B cell (primary cell): ENCODE measurements around the gene NHSL2. TPM values are rescaled to one million over a fixed set of nuclear protein-coding genes. Genes with fewer than 3 reads are reported as not detected.
"Not testable (repeated sequence)": the region's sequence is repeated elsewhere in the genome, so short reads cannot be mapped to it uniquely, and the experiment has no call there.

Experiments
- ATAC-seq: fragments of 200-7000 bp; cut with Tn5 transposase; one replicate; pipeline ENCODE4 v1.10.0; 2021; ENCODE audit warnings: low read depth, mild to moderate bottlenecking, moderate number of reproducible peaks, moderate library complexity
- CTCF ChIA-PET: fragments of 350-600 bp; sonication (Branson Sonifier 250); formaldehyde crosslinking; loops from one replicate; lab custom pipeline; 2021; ENCODE audit warnings: antibody characterized with exemption, inconsistent platforms; lab: Charles Lee
- POLR2A ChIA-PET: fragments of 350-600 bp; sonication (Branson Sonifier 250); formaldehyde crosslinking; loops from one replicate; lab custom pipeline; 2021; ENCODE audit warnings: antibody characterized with exemption; lab: Charles Lee
- DNase-seq: peaks from one replicate; pipeline ENCODE4 v3.0.0; 2013
- H2AFZ ChIP-seq: 2 replicates; pipeline ENCODE4 v1.6.1; 2012; ENCODE audit warnings: mild to moderate bottlenecking, low read depth, low read length; ENCODE audit not compliant: insufficient read depth, poor library complexity, severe bottlenecking
- H3K27ac ChIP-seq, 2 donors: 1 replicate in 1 of 2; 2 replicates in 1 of 2; pipeline ENCODE4 v1.5.1; 2012 to 2013; ENCODE audit warnings: low read length in 2 of 2, mild to moderate bottlenecking in 2 of 2, moderate library complexity in 1 of 2
- H3K27me3 ChIP-seq, 4 experiments: fragments of 200-600 bp in 1 of 4; sonication (generic) in 1 of 4; replicated peaks in 1 of 4; 1 replicate in 2 of 4; 2 replicates in 2 of 4; pipeline versions ENCODE4 v1.6.1 to v1.7.0; 2013 to 2016; ENCODE audit warnings: low read length in 3 of 4, mild to moderate bottlenecking in 2 of 4, mixed read lengths in 1 of 4, moderate library complexity in 1 of 4; ENCODE audit not compliant: insufficient read depth in 4 of 4, control insufficient read depth in 3 of 4; ENCODE audit errors: control extremely low read depth in 1 of 4
- H3K36me3 ChIP-seq, 2 experiments: replicated peaks in 1 of 2; 1 replicate in 1 of 2; 2 replicates in 1 of 2; pipeline versions ENCODE4 v1.6.1 to v1.7.1; 2013; ENCODE audit warnings: low read length in 1 of 2; ENCODE audit not compliant: insufficient read depth in 2 of 2, control insufficient read depth in 1 of 2; ENCODE audit errors: control extremely low read depth in 1 of 2, extremely low read depth in 1 of 2
- H3K4me1 ChIP-seq, 2 donors: fragments of 200-600 bp in 1 of 2; sonication (generic) in 1 of 2; 1 replicate in 1 of 2; 2 replicates in 1 of 2; pipeline versions ENCODE4 v1.5.1 to v1.6.1; 2013 to 2017; ENCODE audit warnings: low read length in 2 of 2; ENCODE audit not compliant: control insufficient read depth in 2 of 2, insufficient read depth in 2 of 2
- H3K4me2 ChIP-seq: replicated peaks from 2 replicates; pipeline ENCODE3; 2012; ENCODE audit warnings: mild to moderate bottlenecking, low read depth, low read length; ENCODE audit not compliant: poor library complexity, severe bottlenecking
- H3K4me3 ChIP-seq, 5 experiments: fragments of 200-600 bp in 1 of 5; sonication (generic) in 1 of 5; 1 replicate in 3 of 5; 2 replicates in 2 of 5; pipeline versions ENCODE4 v1.5.1 to v1.7.0; 2011 to 2016; ENCODE audit warnings: low read length in 4 of 5, mild to moderate bottlenecking in 4 of 5, low read depth in 2 of 5, control low read depth in 1 of 5, moderate library complexity in 1 of 5; ENCODE audit not compliant: insufficient read depth in 1 of 5; ENCODE audit errors: control extremely low read depth in 1 of 5, extremely low read depth in 1 of 5
- H3K79me2 ChIP-seq: fragments of 200-600 bp; sonication (generic); one replicate; pipeline ENCODE4 v1.6.0; 2016; ENCODE audit warnings: low read length; ENCODE audit not compliant: control insufficient read depth, insufficient read depth
- H3K9ac ChIP-seq: fragments of 200-600 bp; sonication (generic); 2 replicates; pipeline ENCODE4 v1.6.1; 2017; ENCODE audit warnings: mild to moderate bottlenecking, low read length, moderate library complexity
- H3K9me3 ChIP-seq, 3 donors: one replicate each; pipeline versions ENCODE4 v1.6.1 to v1.7.1; 2013; ENCODE audit warnings: low read length in 2 of 3; ENCODE audit not compliant: control insufficient read depth in 2 of 3, insufficient read depth in 1 of 3; ENCODE audit errors: control extremely low read depth in 1 of 3
- H4K20me1 ChIP-seq: 2 replicates; pipeline ENCODE4 v1.6.0; 2012; ENCODE audit warnings: mild to moderate bottlenecking, low read length; ENCODE audit not compliant: insufficient read depth, control insufficient read depth, poor library complexity, severe bottlenecking
- H3K27ac Mint-ChIP-seq: one replicate; pipeline ENCODE4 v1.8.0; 2021; ENCODE audit warnings: mixed read lengths
- H3K27me3 Mint-ChIP-seq: one replicate; pipeline ENCODE4 v1.8.0; 2021; ENCODE audit warnings: mixed read lengths
- H3K4me1 Mint-ChIP-seq: one replicate; pipeline ENCODE4 v1.8.0; 2021; ENCODE audit warnings: mixed read lengths
- H3K4me3 Mint-ChIP-seq: one replicate; pipeline ENCODE4 v1.8.0; 2021; ENCODE audit warnings: mixed read lengths
- H3K9me3 Mint-ChIP-seq: one replicate; pipeline ENCODE4 v1.8.0; 2022; ENCODE audit warnings: mixed read lengths; ENCODE audit not compliant: insufficient read depth
- EZH2 ChIP-seq: IDR thresholded peaks from 2 replicates; pipeline ENCODE4 v1.6.1; 2012; ENCODE audit warnings: borderline replicate concordance, low read depth, mild to moderate bottlenecking, moderate library complexity, low read length; ENCODE audit not compliant: insufficient read depth, poor library complexity, severe bottlenecking
- WGBS: methylation state at CpG from one replicate; pipeline ENCODE4 v1.1.5; 2013; ENCODE audit warnings: missing lambda C conversion rate; ENCODE audit not compliant: insufficient coverage; 5-methylcytosine and 5-hydroxymethylcytosine counted together
- intact Hi-C: fragments of 100-400 bp; cut with micrococcal nuclease; formaldehyde crosslinking; loops from one replicate; pipeline ENCODE4 v1.10.0; 2022
- polyA plus RNA-seq: library from polyadenylated mRNA; depleted of rRNA; stranded (reverse); fragments of >200 nt; gene quantifications from 2 replicates; pipeline ENCODE4 v1.2.3, GENCODE V29; 2012
- total RNA-seq, 2 donors: library from RNA; stranded (reverse); fragments of 120-200 nt in 1 of 2; gene quantifications; 1 replicate in 1 of 2; 2 replicates in 1 of 2; pipeline versions ENCODE4 v1.2.3 to v1.2.4, GENCODE V29; 2013 to 2022
- TF ChIP-seq, protein P1 (sequence below): fragments of 200-600 bp; IDR thresholded peaks from one replicate; pipeline ENCODE4 v1.8.0; 2022; ENCODE audit warnings: antibody characterized with exemption, mild to moderate bottlenecking

Gene NHSL2
- total and polyA plus RNA-seq, 2 donors (not counting 1 experiment from before 2014, with no cell fraction given) = 0.16 to 1.7 TPM

DNA sequence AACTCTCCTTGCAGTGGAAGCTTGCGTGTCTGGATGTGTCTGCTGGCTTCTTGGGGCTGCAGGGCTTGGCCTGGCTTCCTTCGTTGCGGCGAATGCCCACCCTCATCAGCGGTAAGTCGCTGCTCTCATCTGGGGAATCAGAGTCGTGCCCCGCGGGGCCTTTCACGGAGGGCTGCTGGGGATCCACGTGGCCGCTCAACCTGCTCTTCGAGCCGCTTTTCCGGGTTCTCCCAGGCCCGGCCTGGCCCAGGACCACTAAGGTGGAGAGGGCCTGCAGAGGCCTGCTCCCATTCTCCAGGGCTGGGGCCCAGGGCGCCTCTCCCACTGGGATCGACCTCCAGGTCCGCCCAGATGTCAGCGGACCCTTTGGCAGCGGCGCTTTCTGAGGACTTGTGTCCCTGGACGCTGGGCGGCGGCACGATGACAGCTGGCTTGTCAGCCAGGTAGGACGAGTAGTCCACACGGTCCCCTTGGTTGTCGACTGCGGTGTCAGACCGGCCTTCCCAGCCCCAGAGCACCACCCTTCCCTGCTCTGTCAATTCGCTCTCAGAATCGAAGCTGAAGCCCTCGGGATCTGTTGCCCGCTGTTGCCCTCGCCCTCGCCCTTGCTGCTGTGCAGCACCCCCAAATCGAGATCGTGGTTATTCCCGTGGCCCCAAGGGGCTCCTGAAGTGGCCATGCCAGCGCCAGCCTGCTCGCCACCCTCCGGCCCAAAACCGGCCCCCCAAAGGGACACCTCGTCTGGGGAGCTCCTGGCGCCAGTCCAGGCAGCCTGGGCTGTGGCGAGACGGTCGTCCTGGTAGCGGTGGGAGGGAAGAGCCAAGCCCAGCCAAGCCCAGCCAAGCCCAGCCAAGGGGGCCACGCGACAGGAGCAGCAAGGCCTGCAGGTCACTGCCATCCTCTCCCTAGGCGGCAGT, 37.8 kb upstream of the NHSL2 start:
- no peak overlapping the region for H3K27ac ChIP-seq
- ChIA-PET POLR2A (no interaction called here), CTCF (no interaction called here)
- H3K4me3 ChIP-seq = no peak overlapping the region
- TF ChIP-seq, protein P1, sequence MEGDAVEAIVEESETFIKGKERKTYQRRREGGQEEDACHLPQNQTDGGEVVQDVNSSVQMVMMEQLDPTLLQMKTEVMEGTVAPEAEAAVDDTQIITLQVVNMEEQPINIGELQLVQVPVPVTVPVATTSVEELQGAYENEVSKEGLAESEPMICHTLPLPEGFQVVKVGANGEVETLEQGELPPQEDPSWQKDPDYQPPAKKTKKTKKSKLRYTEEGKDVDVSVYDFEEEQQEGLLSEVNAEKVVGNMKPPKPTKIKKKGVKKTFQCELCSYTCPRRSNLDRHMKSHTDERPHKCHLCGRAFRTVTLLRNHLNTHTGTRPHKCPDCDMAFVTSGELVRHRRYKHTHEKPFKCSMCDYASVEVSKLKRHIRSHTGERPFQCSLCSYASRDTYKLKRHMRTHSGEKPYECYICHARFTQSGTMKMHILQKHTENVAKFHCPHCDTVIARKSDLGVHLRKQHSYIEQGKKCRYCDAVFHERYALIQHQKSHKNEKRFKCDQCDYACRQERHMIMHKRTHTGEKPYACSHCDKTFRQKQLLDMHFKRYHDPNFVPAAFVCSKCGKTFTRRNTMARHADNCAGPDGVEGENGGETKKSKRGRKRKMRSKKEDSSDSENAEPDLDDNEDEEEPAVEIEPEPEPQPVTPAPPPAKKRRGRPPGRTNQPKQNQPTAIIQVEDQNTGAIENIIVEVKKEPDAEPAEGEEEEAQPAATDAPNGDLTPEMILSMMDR = no peak
- TF ChIP-seq EZH2 = no peak
- H3K27ac Mint-ChIP-seq = no peak overlapping the region
- no peaks in the 10 kb centered on the region for H3K4me1 Mint-ChIP-seq
- H3K9me3 Mint-ChIP-seq = no peaks in the 10 kb centered on the region
- no peak overlapping the region for H3K4me3 Mint-ChIP-seq
- no peaks in the 10 kb centered on the region for H3K4me1 ChIP-seq
- no peaks in the 10 kb centered on the region for H3K36me3 ChIP-seq
- DNase-seq = no peak
- H3K27me3 ChIP-seq = no peaks in the 10 kb centered on the region
- H3K79me2 ChIP-seq = no peaks in the 10 kb centered on the region
- WGBS = 94% methylated on average over 41 of the region's 53 CpGs
- no peaks in the 10 kb centered on the region for H3K9me3 ChIP-seq
- H3K4me2 ChIP-seq = no peak overlapping the region
- intact Hi-C loops = no loop called here
- H3K27me3 Mint-ChIP-seq = peaks cover 8% of the 10 kb centered on the region
- ATAC-seq = no peak
- no peaks in the 10 kb centered on the region for H4K20me1 ChIP-seq
- H2AFZ ChIP-seq = no peak overlapping the region
- no peak overlapping the region for H3K9ac ChIP-seq

DNA sequence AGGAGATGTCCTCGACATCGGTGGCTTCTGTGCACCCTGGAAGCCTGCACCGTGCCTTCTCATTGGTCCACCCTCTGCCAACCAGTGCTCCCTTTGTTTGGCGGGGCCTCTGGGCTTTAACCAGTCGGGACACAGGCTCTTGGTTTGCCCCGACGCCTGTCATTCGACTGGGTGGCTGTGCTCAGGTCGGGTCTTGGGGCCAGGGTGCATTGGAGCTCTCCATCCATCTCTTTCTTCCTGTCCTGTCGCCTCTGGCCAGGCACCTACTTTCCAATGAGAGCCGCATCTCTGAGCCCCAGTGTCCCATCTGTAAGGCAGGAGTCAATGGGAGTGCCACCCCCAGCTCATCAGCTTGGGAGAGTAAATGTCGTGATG, 37.2 kb upstream of the NHSL2 start:
- no peaks in the 10 kb centered on the region for H3K9me3 ChIP-seq
- 91% methylated on average over 10 of the region's 12 CpGs for WGBS
- H3K4me3 ChIP-seq = no peak overlapping the region
- H3K4me1 ChIP-seq = no peaks in the 10 kb centered on the region
- H3K79me2 ChIP-seq = no peaks in the 10 kb centered on the region
- H4K20me1 ChIP-seq = no peaks in the 10 kb centered on the region
- DNase-seq = no peak
- no peak overlapping the region for H3K4me2 ChIP-seq
- CTCF ChIA-PET = no interaction called here
- no peak for ATAC-seq
- Mint-ChIP-seq H3K9me3 (no peaks in the 10 kb centered on the region), H3K4me1 (no peaks in the 10 kb centered on the region), H3K27me3 (peaks cover 3% of the 10 kb centered on the region), H3K27ac (no peak overlapping the region), H3K4me3 (no peak overlapping the region)
- H3K9ac ChIP-seq = no peak overlapping the region
- no peak overlapping the region for H3K27ac ChIP-seq
- H3K27me3 ChIP-seq = no peaks in the 10 kb centered on the region
- intact Hi-C loops = no loop called here
- TF ChIP-seq, protein P1 = no peak
- TF ChIP-seq EZH2 = no peak
- POLR2A ChIA-PET = no interaction called here
- no peak overlapping the region for H2AFZ ChIP-seq
- no peaks in the 10 kb centered on the region for H3K36me3 ChIP-seq

DNA sequence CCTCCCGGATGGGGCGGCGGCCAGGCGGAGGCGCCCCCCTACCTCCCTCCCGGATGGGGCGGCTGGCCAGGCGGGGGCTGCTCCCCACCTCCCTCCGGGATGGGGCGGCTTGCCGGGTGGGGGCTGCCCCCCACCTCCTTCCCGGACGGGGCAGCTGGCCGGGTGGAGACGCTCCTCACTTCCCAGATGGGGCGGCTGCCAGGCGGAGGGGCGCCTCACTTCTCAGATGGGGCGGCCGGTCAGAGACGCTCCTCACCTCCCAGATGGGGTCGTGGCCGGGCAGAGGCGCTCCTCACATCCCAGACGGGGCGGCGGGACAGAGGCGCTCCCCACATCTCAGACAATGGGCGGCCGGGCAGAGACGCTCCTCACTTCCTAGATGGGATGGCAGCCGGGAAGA, 33.8 kb upstream of the NHSL2 start:
- H3K79me2 ChIP-seq, H3K4me1 Mint-ChIP-seq, POLR2A ChIA-PET, H2AFZ ChIP-seq, DNase-seq, intact Hi-C loops, H3K9me3 Mint-ChIP-seq, H3K36me3 ChIP-seq, CTCF ChIA-PET, H3K9ac ChIP-seq, H3K4me3 ChIP-seq, H3K4me3 Mint-ChIP-seq, H3K27me3 ChIP-seq, H3K4me1 ChIP-seq, H3K27ac Mint-ChIP-seq, H4K20me1 ChIP-seq, H3K27me3 Mint-ChIP-seq, H3K27ac ChIP-seq, ATAC-seq, H3K9me3 ChIP-seq, H3K4me2 ChIP-seq: not testable (repeated sequence)
- WGBS = 100% methylated on average over 7 of the region's 32 CpGs
